C4-2B (cell line): ENCODE measurements around the gene TTBK2.

Experiments
- H3K27ac ChIP-seq: fragments of 450-650 bp; 2 replicates; pipeline ENCODE4 v1.5.1; 2017
- ZFX ChIP-seq: fragments of 450-650 bp; IDR thresholded peaks from 2 replicates; pipeline ENCODE4 v1.6.1; 2017
- TF ChIP-seq, protein P1 (sequence below): fragments of 450-650 bp; conservative IDR thresholded peaks from 2 replicates; pipeline ENCODE4 v1.5.1; 2017; ENCODE audit warnings: mild to moderate bottlenecking

The TTBK2 gene

GRCh38 chr15:42750306-42750705 lies 170.3 kb downstream of the TTBK2 start:
- no peak overlapping the region for H3K27ac ChIP-seq
- TF ChIP-seq, protein P1, sequence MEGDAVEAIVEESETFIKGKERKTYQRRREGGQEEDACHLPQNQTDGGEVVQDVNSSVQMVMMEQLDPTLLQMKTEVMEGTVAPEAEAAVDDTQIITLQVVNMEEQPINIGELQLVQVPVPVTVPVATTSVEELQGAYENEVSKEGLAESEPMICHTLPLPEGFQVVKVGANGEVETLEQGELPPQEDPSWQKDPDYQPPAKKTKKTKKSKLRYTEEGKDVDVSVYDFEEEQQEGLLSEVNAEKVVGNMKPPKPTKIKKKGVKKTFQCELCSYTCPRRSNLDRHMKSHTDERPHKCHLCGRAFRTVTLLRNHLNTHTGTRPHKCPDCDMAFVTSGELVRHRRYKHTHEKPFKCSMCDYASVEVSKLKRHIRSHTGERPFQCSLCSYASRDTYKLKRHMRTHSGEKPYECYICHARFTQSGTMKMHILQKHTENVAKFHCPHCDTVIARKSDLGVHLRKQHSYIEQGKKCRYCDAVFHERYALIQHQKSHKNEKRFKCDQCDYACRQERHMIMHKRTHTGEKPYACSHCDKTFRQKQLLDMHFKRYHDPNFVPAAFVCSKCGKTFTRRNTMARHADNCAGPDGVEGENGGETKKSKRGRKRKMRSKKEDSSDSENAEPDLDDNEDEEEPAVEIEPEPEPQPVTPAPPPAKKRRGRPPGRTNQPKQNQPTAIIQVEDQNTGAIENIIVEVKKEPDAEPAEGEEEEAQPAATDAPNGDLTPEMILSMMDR = no peak
- TF ChIP-seq ZFX = no peak

GRCh38 chr15:42749266-42749665 lies 171.3 kb downstream of the TTBK2 start:
- no peak overlapping the region for H3K27ac ChIP-seq
- TF ChIP-seq, protein P1 = no peak
- no peak for TF ChIP-seq ZFX

DNA sequence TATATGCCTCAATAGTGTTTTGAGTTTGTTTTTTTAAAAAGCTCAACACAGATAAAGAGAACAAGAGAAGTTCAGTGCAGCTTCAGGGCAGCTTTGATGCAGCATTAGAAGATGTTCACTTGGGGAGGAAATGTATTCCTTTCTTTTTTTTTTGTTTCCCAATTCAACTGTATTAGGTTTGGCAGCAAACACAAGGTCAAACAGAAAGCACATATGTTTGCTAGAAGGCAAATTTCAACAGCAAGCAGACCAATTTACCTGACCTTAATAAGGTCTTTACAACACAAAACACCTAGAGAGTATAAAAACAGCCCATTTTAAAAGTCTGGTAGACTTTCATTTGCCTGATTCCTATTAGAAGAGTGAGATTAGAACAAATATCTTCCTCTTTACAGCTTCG lies 176.4 kb downstream of the TTBK2 start:
- no peak overlapping the region for H3K27ac ChIP-seq
- no peak for TF ChIP-seq ZFX
- TF ChIP-seq, protein P1 = no peak

- no peak overlapping the region for H3K27ac ChIP-seq
- TF ChIP-seq, protein P1 = no peak
- no peak for TF ChIP-seq ZFX
Observed at GRCh38 chr15:42742149-42742548, 178.4 kb downstream of the TTBK2 start.

- H3K27ac ChIP-seq = no peak overlapping the region
- TF ChIP-seq, protein P1 = no peak
- no peak for TF ChIP-seq ZFX
Observed at GRCh38 chr15:42741710-42742109, 178.9 kb downstream of the TTBK2 start.

DNA sequence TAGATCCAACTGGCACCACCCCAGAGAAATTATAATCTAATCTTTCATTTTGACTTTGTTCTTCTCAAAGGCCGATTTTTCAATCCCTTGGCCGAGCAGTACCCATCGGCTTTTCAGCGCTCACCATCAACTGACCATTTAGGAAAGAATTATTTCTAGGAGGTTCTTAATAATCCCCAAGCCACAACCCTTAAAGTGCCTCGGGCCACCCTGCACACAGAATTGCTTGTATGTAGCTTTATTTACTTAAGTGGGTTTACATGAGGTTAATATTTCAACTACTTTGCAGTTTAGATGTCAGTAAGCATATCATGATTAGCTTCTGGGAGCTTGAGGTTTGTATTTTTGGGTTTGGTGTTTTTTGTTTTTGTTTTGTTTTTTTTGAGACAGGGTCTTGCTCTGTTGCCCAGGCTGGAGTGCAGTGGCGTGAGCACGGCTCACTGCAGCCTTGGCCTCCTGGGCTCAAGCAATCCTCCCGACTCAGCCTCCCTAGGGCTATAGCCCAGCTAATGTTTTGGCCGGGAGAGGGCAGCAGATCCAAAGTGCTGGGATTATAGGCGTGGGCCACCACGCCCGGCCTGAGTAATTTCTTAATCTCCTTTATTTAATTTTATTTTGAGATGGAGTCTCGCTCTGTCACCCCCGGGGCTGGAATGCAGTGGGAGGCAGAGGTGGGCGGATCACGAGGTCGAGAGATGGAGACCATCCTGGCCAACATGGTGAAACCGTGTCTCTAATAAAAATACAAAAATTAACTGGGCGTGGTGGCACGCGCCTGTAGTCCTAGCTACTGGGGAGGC lies 182.8 kb downstream of the TTBK2 start:
- TF ChIP-seq ZFX = no peak
- TF ChIP-seq, protein P1 = peak; percentile 71
- H3K27ac ChIP-seq = peak overlapping the region; percentile 82

DNA sequence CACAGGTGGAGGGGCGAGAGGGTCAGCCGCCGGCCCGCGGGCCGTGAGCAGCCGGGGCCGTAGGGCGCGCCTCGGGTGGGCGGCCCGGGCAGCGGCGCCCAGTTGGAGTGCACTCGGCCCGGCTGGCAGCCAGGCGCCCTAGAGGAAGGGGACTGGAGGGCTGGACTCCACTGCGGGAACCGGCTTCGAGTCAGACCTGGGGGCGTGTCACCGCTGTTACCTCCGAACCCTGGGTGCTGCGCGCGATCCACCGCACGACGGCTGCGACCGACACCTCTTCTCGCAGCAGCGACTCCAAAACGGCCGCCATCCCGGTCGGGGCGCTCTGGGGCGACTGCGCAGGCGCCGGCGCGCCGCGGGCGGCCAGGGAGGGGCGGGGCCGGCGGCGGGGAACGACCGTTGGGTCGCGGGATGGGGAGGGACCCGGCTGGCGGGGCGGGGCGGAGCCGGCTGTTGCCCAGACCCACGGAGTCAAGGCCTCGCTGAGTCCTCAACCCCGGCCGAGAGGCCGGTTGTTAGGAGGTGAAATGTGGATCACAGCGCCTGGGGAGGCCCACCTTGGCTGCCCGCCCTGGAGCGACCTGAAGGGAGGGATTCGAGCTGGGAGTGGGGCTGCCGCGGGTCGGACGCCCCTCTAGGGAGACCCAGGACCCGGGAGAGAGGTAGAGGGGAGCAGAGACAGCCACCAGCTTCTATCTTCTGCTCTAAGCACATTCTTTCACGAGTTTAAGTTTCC lies 183.6 kb downstream of the TTBK2 start, which contains the start of gene CDAN1:
Gene CDAN1 (minus strand): TSS at position 336 of the 736 bp plus-strand sequence. CDS start 26 bp downstream, at position 310.
- TF ChIP-seq, protein P1 = no peak
- TF ChIP-seq ZFX = peak; percentile 75
- H3K27ac ChIP-seq = peak within 1 kb of the TSS; percentile 82
